Activated CD4-positive, alpha-beta memory T cell treated with anti-CD3 and anti-CD28 coated beads for 36 hours (primary cell): ENCODE data around the gene SRPRB. TPM values are rescaled to one million over a fixed set of nuclear protein-coding genes. Genes with fewer than 3 reads are reported as not detected.

Experiments
- CTCF ChIA-PET: fragments of 350-600 bp; sonication (Branson Sonifier 250); formaldehyde crosslinking; loops from one replicate; lab custom pipeline; 2021; ENCODE audit warnings: antibody characterized with exemption, inconsistent platforms; lab: Charles Lee
- POLR2A ChIA-PET: fragments of 350-600 bp; sonication (Branson Sonifier 250); formaldehyde crosslinking; loops from one replicate; lab custom pipeline; 2021; ENCODE audit warnings: antibody characterized with exemption; lab: Charles Lee
- DNase-seq: peaks from one replicate; pipeline ENCODE4 v3.0.0-alpha.2; 2020
- H3K27ac Mint-ChIP-seq: one replicate; pipeline ENCODE4 v1.8.0; 2021; ENCODE audit warnings: mixed read lengths
- H3K27me3 Mint-ChIP-seq: one replicate; pipeline ENCODE4 v1.8.0; 2021; ENCODE audit warnings: mixed read lengths
- H3K36me3 Mint-ChIP-seq: one replicate; pipeline ENCODE4 v1.8.0; 2021; ENCODE audit warnings: mixed read lengths
- H3K4me1 Mint-ChIP-seq: one replicate; pipeline ENCODE4 v1.8.0; 2021; ENCODE audit warnings: low read depth, mixed read lengths
- H3K4me3 Mint-ChIP-seq: one replicate; pipeline ENCODE4 v1.8.0; 2021; ENCODE audit warnings: mild to moderate bottlenecking, mixed read lengths
- H3K9me3 Mint-ChIP-seq: one replicate; pipeline ENCODE4 v1.8.0; 2021; ENCODE audit warnings: mixed read lengths
- intact Hi-C: fragments of 100-400 bp; cut with micrococcal nuclease; formaldehyde crosslinking; loops from one replicate; pipeline ENCODE4 v1.15.1; 2023
- total RNA-seq, 2 experiments: library from RNA; stranded (reverse); gene quantifications; one replicate each; pipeline ENCODE4 v1.2.3, GENCODE V29; 2021

SRPRB gene
- total RNA-seq, 2 experiments from 2014 or later = 65.7 to 66.7 TPM

- Mint-ChIP-seq H3K27me3 (no peaks in the 10 kb centered on the region), H3K4me3 (no peak overlapping the region), H3K9me3 (no peaks in the 10 kb centered on the region), H3K36me3 (no peaks in the 10 kb centered on the region), H3K27ac (no peak overlapping the region), H3K4me1 (no peaks in the 10 kb centered on the region)
- DNase-seq = no peak
- intact Hi-C loops = no loop called here
- ChIA-PET POLR2A (no interaction called here), CTCF (interaction anchor here (1.1 kb wide), 1 partner anchor 15 kb away, joined by 5 read pairs; no protein-coding TSS in a partner anchor)
Measured at GRCh38 chr3:133833267-133833666, 27.7 kb downstream of the SRPRB start.

DNA sequence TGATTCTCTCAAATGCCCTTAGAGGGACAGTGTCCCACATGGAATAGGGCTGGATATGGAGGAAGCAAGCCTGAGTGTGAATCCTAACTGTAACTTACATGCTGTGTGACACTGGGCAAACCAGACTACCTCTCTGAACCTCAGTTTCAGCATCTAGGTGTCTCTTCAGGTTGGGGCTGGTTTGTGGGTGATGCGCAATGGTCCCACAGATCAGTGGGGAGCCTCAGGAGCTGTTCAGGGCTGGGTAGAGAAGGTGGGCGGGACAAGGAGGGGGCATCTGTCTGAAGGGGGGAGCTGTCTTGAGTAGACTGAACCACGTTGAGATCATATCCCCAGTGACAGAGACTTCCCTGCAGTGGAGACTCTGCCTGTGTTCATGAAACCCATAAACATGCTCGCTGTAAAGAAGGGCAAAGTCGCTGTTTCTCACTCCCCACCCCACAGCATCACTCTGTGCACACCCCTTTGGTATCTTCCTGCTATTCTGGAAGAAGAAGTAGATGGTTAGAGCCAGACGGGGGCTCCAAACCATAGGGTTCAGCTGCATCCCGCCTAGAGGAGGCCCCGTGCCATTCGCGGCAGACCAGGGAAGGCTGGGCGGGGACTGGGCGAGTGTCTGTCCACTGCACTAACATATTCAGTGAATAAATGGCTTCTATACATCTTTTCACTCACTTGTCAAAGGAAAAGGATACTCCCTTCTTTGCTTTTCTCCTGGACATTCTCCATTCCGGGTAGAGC lies 28.4 kb downstream of the SRPRB start:
- no peak for DNase-seq
- no peaks in the 10 kb centered on the region for H3K9me3 Mint-ChIP-seq
- no peak overlapping the region for H3K4me3 Mint-ChIP-seq
- H3K27ac Mint-ChIP-seq = no peak overlapping the region
- ChIA-PET POLR2A (no interaction called here), CTCF (no interaction called here)
- no peaks in the 10 kb centered on the region for H3K36me3 Mint-ChIP-seq
- no peaks in the 10 kb centered on the region for H3K4me1 Mint-ChIP-seq
- no peaks in the 10 kb centered on the region for H3K27me3 Mint-ChIP-seq
- intact Hi-C loops = no loop called here

GRCh38 chr3:133834621-133835417 lies 29.2 kb downstream of the SRPRB start:
- Mint-ChIP-seq H3K36me3 (no peaks in the 10 kb centered on the region), H3K27ac (no peak overlapping the region), H3K4me1 (no peaks in the 10 kb centered on the region), H3K9me3 (no peaks in the 10 kb centered on the region), H3K27me3 (no peaks in the 10 kb centered on the region), H3K4me3 (no peak overlapping the region)
- POLR2A ChIA-PET = no interaction called here
- intact Hi-C loops = no loop called here
- CTCF ChIA-PET = no interaction called here
- DNase-seq = no peak

- Mint-ChIP-seq H3K27me3 (no peaks in the 10 kb centered on the region), H3K4me3 (no peak overlapping the region), H3K36me3 (no peaks in the 10 kb centered on the region), H3K9me3 (no peaks in the 10 kb centered on the region), H3K4me1 (no peaks in the 10 kb centered on the region), H3K27ac (no peak overlapping the region)
- DNase-seq = no peak
- intact Hi-C loops = no loop called here
- POLR2A ChIA-PET = no interaction called here
- CTCF ChIA-PET = no interaction called here
Measured at GRCh38 chr3:133835418-133835743, 29.8 kb downstream of the SRPRB start.

- H3K4me3 Mint-ChIP-seq = no peak overlapping the region
- ChIA-PET CTCF (no interaction called here), POLR2A (no interaction called here)
- no peak overlapping the region for H3K27ac Mint-ChIP-seq
- DNase-seq = no peak
- H3K4me1 Mint-ChIP-seq = no peaks in the 10 kb centered on the region
- H3K9me3 Mint-ChIP-seq = no peaks in the 10 kb centered on the region
- no peaks in the 10 kb centered on the region for H3K36me3 Mint-ChIP-seq
- intact Hi-C loops = no loop called here
- H3K27me3 Mint-ChIP-seq = no peaks in the 10 kb centered on the region
Measured at GRCh38 chr3:133835961-133836360, 30.3 kb downstream of the SRPRB start.

GRCh38 chr3:133836497-133837158 lies 31.0 kb downstream of the SRPRB start:
- Mint-ChIP-seq H3K36me3 (no peaks in the 10 kb centered on the region), H3K4me1 (no peaks in the 10 kb centered on the region), H3K9me3 (no peaks in the 10 kb centered on the region), H3K27me3 (no peaks in the 10 kb centered on the region), H3K4me3 (no peak overlapping the region), H3K27ac (no peak overlapping the region)
- DNase-seq = no peak
- POLR2A ChIA-PET = no interaction called here
- intact Hi-C loops = no loop called here
- CTCF ChIA-PET = no interaction called here

- CTCF ChIA-PET = no interaction called here
- Mint-ChIP-seq H3K4me1 (no peaks in the 10 kb centered on the region), H3K4me3 (no peak overlapping the region), H3K27ac (no peak overlapping the region), H3K36me3 (no peaks in the 10 kb centered on the region), H3K27me3 (no peaks in the 10 kb centered on the region), H3K9me3 (no peaks in the 10 kb centered on the region)
- intact Hi-C loops = no loop called here
- no peak for DNase-seq
- POLR2A ChIA-PET = no interaction called here
Measured at GRCh38 chr3:133837487-133838295, 32.1 kb downstream of the SRPRB start.

- no peaks in the 10 kb centered on the region for H3K27me3 Mint-ChIP-seq
- POLR2A ChIA-PET = no interaction called here
- H3K4me1 Mint-ChIP-seq = no peaks in the 10 kb centered on the region
Measured at GRCh38 chr3:133838296-133838789, 32.7 kb downstream of the SRPRB start.

GRCh38 chr3:133838916-133839800 lies 33.5 kb downstream of the SRPRB start:
- no peak overlapping the region for H3K27ac Mint-ChIP-seq
- no peak overlapping the region for H3K4me3 Mint-ChIP-seq
- intact Hi-C loops = no loop called here
- POLR2A ChIA-PET = no interaction called here
- no peak for DNase-seq
- H3K4me1 Mint-ChIP-seq = no peaks in the 10 kb centered on the region
- CTCF ChIA-PET = interaction anchor here (0.6 kb wide), 1 partner anchor 638 kb away, joined by 3 read pairs; no protein-coding TSS in a partner anchor
- H3K27me3 Mint-ChIP-seq = no peaks in the 10 kb centered on the region
- H3K36me3 Mint-ChIP-seq = no peaks in the 10 kb centered on the region
- no peaks in the 10 kb centered on the region for H3K9me3 Mint-ChIP-seq

More at GRCh38 chr3:133838296-133838789, 32.7 kb downstream of the SRPRB start:
- intact Hi-C loops = no loop called here
- no peaks in the 10 kb centered on the region for H3K9me3 Mint-ChIP-seq
- no peak overlapping the region for H3K4me3 Mint-ChIP-seq
- H3K36me3 Mint-ChIP-seq = no peaks in the 10 kb centered on the region
- CTCF ChIA-PET = no interaction called here
- H3K27ac Mint-ChIP-seq = no peak overlapping the region
- no peak for DNase-seq

GRCh38 chr3:133840055-133840737 lies 34.6 kb downstream of the SRPRB start:
- no peaks in the 10 kb centered on the region for H3K27me3 Mint-ChIP-seq
- no peaks in the 10 kb centered on the region for H3K4me1 Mint-ChIP-seq
- intact Hi-C loops = no loop called here
- DNase-seq = no peak
- POLR2A ChIA-PET = no interaction called here
- CTCF ChIA-PET = interaction anchor here (0.5 to 0.6 kb wide), 2 partner anchors 34 to 637 kb away, joined by 3 to 4 read pairs; no protein-coding TSS in a partner anchor
- H3K36me3 Mint-ChIP-seq = no peaks in the 10 kb centered on the region
- no peak overlapping the region for H3K27ac Mint-ChIP-seq
- H3K4me3 Mint-ChIP-seq = no peak overlapping the region
- no peaks in the 10 kb centered on the region for H3K9me3 Mint-ChIP-seq
